Eye (tissue), 1 donor: ENCODE results near the gene ALK.

Experiments
- DNase-seq: peaks from one replicate; pipeline ENCODE4 v3.0.0-alpha.2; 2015

Gene ALK

DNA sequence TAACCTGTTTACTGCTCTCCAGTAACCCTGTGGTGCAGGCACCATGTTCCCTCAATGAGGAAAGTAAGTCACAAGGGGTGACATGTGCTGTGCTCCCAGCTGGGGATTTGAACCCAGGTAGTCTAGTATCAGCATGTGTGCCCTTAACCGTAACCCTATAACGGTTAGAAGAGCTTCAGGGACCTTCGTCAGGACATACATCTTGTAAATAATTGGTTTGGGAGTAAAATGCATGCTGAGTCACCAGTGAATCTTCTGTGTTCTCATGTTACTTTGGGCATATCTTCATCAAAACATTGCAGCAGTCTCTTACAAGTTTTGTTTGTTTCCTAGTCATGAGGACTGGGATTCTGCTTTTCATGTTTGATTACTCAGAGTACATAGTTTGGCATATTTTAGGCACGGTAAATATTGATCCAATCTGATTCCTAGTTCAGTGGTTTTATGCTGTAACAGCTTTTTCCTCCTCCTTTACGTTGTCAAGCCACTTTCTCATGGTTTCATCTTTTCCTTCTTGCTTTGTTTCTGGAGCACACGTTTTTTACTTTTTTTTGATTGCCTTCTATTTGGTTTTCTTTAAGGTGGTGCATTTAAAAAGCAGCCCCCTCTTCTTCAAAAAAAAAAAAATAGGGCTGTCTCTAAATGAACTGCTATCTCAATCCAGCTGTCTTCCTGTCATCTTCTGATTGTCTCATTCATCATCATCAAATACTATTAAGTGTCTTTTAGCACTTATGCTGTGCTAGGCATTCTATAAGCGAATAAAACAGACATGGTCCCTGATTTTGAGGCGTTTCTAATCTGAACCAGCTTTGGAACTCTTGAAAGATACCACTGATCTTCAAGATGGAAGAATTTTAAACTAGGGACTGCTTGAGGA is 755.8 kb downstream of the ALK start:
- peak; percentile 12 for DNase-seq

- DNase-seq = no peak
Observed at GRCh38 chr2:29164091-29164846, 757.1 kb downstream of the ALK start.

GRCh38 chr2:29162204-29162928 is 759.0 kb downstream of the ALK start:
- DNase-seq = no peak

- DNase-seq = no peak
Observed at GRCh38 chr2:29160184-29160583, 761.2 kb downstream of the ALK start.

GRCh38 chr2:29159125-29159524 is 762.3 kb downstream of the ALK start:
- DNase-seq = no peak

DNA sequence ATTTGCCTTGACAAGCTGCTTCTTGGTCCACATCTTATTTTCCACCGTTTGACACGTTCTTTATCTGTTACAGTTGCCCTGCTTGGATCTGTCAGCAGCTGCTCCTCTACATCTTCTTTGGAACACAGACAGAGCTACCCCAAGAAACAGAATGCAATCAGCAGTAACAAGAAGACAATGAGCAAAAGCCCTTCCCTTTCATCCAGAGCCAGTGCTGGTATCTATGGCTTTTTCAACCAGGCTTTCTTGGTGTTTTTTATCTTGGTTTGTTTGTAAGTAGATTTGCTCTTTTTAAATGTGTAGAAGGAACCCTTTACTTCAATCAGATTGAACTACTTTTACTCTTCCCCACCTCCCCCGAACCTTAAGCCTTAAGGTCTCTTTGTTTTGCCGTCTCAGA is 764.3 kb downstream of the ALK start:
- DNase-seq = no peak

GRCh38 chr2:29155578-29155977 is 765.8 kb downstream of the ALK start:
- peak; percentile 53 for DNase-seq

GRCh38 chr2:29154610-29155009 is 766.8 kb downstream of the ALK start:
- no peak for DNase-seq

GRCh38 chr2:29147963-29148362 is 773.4 kb downstream of the ALK start:
- DNase-seq = no peak

GRCh38 chr2:29146197-29146596 is 775.2 kb downstream of the ALK start:
- no peak for DNase-seq

DNA sequence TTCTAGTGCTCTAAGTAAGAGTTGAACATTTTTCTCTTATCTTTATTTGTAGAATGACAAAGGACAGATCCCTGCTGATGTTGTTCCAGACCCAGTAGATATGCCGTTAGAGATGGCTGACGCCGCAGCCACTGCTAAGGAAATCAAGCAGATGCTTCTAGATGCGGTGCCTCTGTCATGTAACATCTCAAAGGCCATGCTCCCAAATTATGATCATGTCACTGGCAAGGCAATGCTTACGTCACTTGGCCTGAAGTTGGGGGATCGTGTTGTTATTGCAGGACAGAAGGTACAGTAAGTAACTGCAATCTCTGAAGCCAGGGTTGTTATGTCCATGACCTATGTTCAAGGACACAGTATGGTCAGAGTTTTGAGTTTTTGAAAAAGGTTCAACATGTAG is 777.7 kb downstream of the ALK start:
- DNase-seq = no peak
